K562 (cell line): ENCODE measurements around the gene SRF. TPM values are rescaled to one million over a fixed set of nuclear protein-coding genes. Genes with fewer than 3 reads are reported as not detected.
A peak's percentile ranks its signal among the peaks of the same experiment; 100 is the strongest.

ENCODE experiments used
- ATF1 ChIP-seq, 2 experiments: fragments of 450-650 bp in 1 of 2; IDR thresholded peaks; 2 replicates each; pipeline ENCODE4 v1.6.1; 2016; ENCODE audit warnings: missing compliant biosample characterization in 1 of 2, missing genetic modification characterization in 1 of 2
- CBX5 ChIP-seq: IDR thresholded peaks from 2 replicates; pipeline ENCODE4 v1.6.1; 2014; ENCODE audit warnings: low read depth, borderline replicate concordance
- FOXJ3 ChIP-seq: sonication (generic); formaldehyde crosslinking; IDR thresholded peaks from 2 replicates; pipeline ENCODE4 v1.4.0; 2020; ENCODE audit warnings: mild to moderate bottlenecking, missing genetic modification reagents
- KDM2B ChIP-seq: fragments of 250-450 bp; sonication (Bioruptor Pico); IDR thresholded peaks from 2 replicates; pipeline ENCODE4 v1.8.0; 2021; ENCODE audit warnings: mild to moderate bottlenecking, moderate library complexity
- MBD1 ChIP-seq: fragments of 250-450 bp; sonication (Bioruptor Pico); IDR thresholded peaks from 2 replicates; pipeline ENCODE4 v1.8.0; 2022; ENCODE audit warnings: inconsistent platforms
- MNT ChIP-seq, 2 experiments: fragments of 450-650 bp; conservative IDR thresholded peaks; 2 replicates each; pipeline ENCODE4 v1.6.1; 2017; ENCODE audit warnings: mild to moderate bottlenecking in 2 of 2, moderate library complexity in 2 of 2
- SIN3A ChIP-seq, 2 experiments: fragments of 150-350 bp in 1 of 2; IDR thresholded peaks; 2 replicates each; pipeline ENCODE4 v1.6.1; 2011 to 2016; ENCODE audit warnings: borderline replicate concordance in 2 of 2, low read depth in 2 of 2, low read length in 2 of 2, mild to moderate bottlenecking in 2 of 2, moderate library complexity in 2 of 2; ENCODE audit not compliant: control insufficient read depth in 1 of 2
- SMAD4 ChIP-seq: fragments of 250-450 bp; sonication (Bioruptor Pico); conservative IDR thresholded peaks from 2 replicates; pipeline ENCODE4 v1.8.0; 2021; ENCODE audit warnings: inconsistent platforms, mild to moderate bottlenecking, moderate library complexity
- SREBF1 ChIP-seq: fragments of 150-350 bp; IDR thresholded peaks from 2 replicates; pipeline ENCODE4 v1.6.1; 2014; ENCODE audit warnings: antibody characterized with exemption, low read depth, low read length, borderline replicate concordance
- THAP12 ChIP-seq: fragments of 250-450 bp; sonication (Bioruptor Pico); IDR thresholded peaks from 2 replicates; pipeline ENCODE4 v1.9.0; 2021; ENCODE audit warnings: mild to moderate bottlenecking, inconsistent platforms
- ZNF584 ChIP-seq: fragments of 200-800 bp; sonication (Bioruptor generic); IDR thresholded peaks from 2 replicates; pipeline ENCODE4 v1.6.1; 2016; ENCODE audit warnings: low read depth, mild to moderate bottlenecking, missing genetic modification characterization, missing compliant biosample characterization
- ZSCAN29 ChIP-seq: fragments of 450-650 bp; IDR thresholded peaks from 2 replicates; pipeline ENCODE4 v1.6.1; 2017
- polyA plus RNA-seq, 8 experiments: library from polyadenylated mRNA; depleted of rRNA in 4 of 8; stranded (reverse) in 5 of 8; unstranded in 3 of 8; fragments of >200 nt; fragmentation: Nextera tagmentation in 2 of 8; fragmentation: Illumina TruSeq in 1 of 8; extraction: Ambion mirVana in 2 of 8; extraction: Trizol in 1 of 8; gene quantifications; 2 replicates each; pipeline versions ENCODE4 v1.2.1 to v1.2.3, GENCODE V29; 2011 to 2014; ENCODE audit warnings: inconsistent platforms in 1 of 8, missing spikeins in 1 of 8
- total RNA-seq, 7 experiments: library from RNA; depleted of rRNA in 6 of 7; stranded (reverse); fragments of >200 nt in 6 of 7; fragmentation: Illumina TruSeq in 2 of 7; extraction: Trizol in 2 of 7; gene quantifications; 2 replicates each; pipeline versions ENCODE4 v1.2.1 to v1.2.3, GENCODE V29; 2011 to 2021; ENCODE audit warnings: low replicate concordance in 1 of 7
- TF ChIP-seq, protein P1 (sequence below), 2 experiments: fragments of 200-800 bp in 1 of 2; sonication (Bioruptor generic) in 1 of 2; sonication (generic) in 1 of 2; formaldehyde crosslinking in 1 of 2; IDR thresholded peaks in 1 of 2; conservative IDR thresholded peaks in 1 of 2; 2 replicates each; pipeline versions ENCODE4 v1.5.0 to v1.6.1; 2016 to 2020; ENCODE audit warnings: missing compliant biosample characterization in 1 of 2, missing genetic modification characterization in 1 of 2, missing genetic modification reagents in 1 of 2
- TF ChIP-seq, protein P2 (sequence below): fragments of 450-650 bp; IDR thresholded peaks from 2 replicates; pipeline ENCODE4 v1.6.1; 2018; ENCODE audit not compliant: partially characterized antibody

Gene SRF
- total and polyA plus RNA-seq, 9 of the 15 experiments (the other 6 are each of a cell fraction or from before 2014, with no cell fraction given) = 2.5 to 37.0 (median 24.6) TPM

GRCh38 chr6:43170931-43171706 lies at the start of gene SRF (continued):
- TF ChIP-seq SMAD4 = peak; percentile 98
- no peak for TF ChIP-seq CBX5
- TF ChIP-seq SREBF1 = peak; percentile 37; the same call in 1 of the 2 replicates
- TF ChIP-seq, protein P1, sequence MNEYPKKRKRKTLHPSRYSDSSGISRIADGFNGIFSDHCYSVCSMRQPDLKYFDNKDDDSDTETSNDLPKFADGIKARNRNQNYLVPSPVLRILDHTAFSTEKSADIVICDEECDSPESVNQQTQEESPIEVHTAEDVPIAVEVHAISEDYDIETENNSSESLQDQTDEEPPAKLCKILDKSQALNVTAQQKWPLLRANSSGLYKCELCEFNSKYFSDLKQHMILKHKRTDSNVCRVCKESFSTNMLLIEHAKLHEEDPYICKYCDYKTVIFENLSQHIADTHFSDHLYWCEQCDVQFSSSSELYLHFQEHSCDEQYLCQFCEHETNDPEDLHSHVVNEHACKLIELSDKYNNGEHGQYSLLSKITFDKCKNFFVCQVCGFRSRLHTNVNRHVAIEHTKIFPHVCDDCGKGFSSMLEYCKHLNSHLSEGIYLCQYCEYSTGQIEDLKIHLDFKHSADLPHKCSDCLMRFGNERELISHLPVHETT (CRISPR knock-in tag; conservative IDR thresholded peaks at IDR 0.05 in 1 of 2, IDR thresholded peaks at IDR 0.05 in 1 of 2) = peak in 1 of 2 experiments; percentile 74; a peak in 1 of 4 replicates
- peak; percentile 82; the same call in 1 of the 2 replicates for TF ChIP-seq KDM2B
- TF ChIP-seq FOXJ3 = no peak
- no peak for TF ChIP-seq ZNF584 (CRISPR knock-in tag)
- TF ChIP-seq MNT (conservative IDR thresholded peaks at IDR 0.05) = peak; percentile 66 to 83
- peak; percentile 44 to 88; a peak in 3 of 4 replicates for TF ChIP-seq SIN3A (IDR thresholded peaks at IDR 0.05; ENCODE audit: borderline replicate concordance in 2 of 2, control insufficient read depth in 1 of 2, low read depth in 2 of 2, low read length in 2 of 2)
- TF ChIP-seq ZSCAN29 = 0 out of 2 replicates have a peak, but pooled peaks have one; percentile 14
- TF ChIP-seq THAP12 = peak; percentile 96
- TF ChIP-seq ATF1 (CRISPR knock-in tag; IDR thresholded peaks at IDR 0.05) = no peak
- TF ChIP-seq ATF1 (tag; IDR thresholded peaks at IDR 0.05) = peak; percentile 93
- TF ChIP-seq MBD1 (CRISPR knock-in tag) = no peak
- TF ChIP-seq, protein P2, sequence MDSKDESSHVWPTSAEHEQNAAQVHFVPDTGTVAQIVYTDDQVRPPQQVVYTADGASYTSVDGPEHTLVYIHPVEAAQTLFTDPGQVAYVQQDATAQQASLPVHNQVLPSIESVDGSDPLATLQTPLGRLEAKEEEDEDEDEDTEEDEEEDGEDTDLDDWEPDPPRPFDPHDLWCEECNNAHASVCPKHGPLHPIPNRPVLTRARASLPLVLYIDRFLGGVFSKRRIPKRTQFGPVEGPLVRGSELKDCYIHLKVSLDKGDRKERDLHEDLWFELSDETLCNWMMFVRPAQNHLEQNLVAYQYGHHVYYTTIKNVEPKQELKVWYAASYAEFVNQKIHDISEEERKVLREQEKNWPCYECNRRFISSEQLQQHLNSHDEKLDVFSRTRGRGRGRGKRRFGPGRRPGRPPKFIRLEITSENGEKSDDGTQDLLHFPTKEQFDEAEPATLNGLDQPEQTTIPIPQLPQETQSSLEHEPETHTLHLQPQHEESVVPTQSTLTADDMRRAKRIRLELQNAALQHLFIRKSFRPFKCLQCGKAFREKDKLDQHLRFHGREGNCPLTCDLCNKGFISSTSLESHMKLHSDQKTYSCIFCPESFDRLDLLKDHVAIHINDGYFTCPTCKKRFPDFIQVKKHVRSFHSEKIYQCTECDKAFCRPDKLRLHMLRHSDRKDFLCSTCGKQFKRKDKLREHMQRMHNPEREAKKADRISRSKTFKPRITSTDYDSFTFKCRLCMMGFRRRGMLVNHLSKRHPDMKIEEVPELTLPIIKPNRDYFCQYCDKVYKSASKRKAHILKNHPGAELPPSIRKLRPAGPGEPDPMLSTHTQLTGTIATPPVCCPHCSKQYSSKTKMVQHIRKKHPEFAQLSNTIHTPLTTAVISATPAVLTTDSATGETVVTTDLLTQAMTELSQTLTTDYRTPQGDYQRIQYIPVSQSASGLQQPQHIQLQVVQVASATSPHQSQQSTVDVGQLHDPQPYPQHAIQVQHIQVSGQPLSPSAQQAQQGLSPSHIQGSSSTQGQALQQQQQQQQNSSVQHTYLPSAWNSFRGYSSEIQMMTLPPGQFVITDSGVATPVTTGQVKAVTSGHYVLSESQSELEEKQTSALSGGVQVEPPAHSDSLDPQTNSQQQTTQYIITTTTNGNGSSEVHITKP = peak; percentile 21
